Activated CD4-positive, alpha-beta memory T cell treated with anti-CD3 and anti-CD28 coated beads, Interleukin-2, amount 10 ng/mL, durations not matched to agents 7 days and 5 days (primary cell): Measurements from ENCODE around the gene RIMBP2. TPM values are rescaled to one million over a fixed set of nuclear protein-coding genes. Genes with fewer than 3 reads are reported as not detected.

Source experiments
- CTCF ChIA-PET: fragments of 350-600 bp; sonication (Branson Sonifier 250); formaldehyde crosslinking; loops from one replicate; lab custom pipeline; 2021; ENCODE audit warnings: antibody characterized with exemption, inconsistent platforms; lab: Charles Lee
- POLR2A ChIA-PET: fragments of 350-600 bp; sonication (Branson Sonifier 250); formaldehyde crosslinking; loops from one replicate; lab custom pipeline; 2021; ENCODE audit warnings: antibody characterized with exemption; lab: Charles Lee
- DNase-seq: peaks from one replicate; pipeline ENCODE4 v3.0.0-alpha.2; 2020
- H3K27ac Mint-ChIP-seq: one replicate; pipeline ENCODE4 v1.8.0; 2021; ENCODE audit warnings: mild to moderate bottlenecking, mixed read lengths
- H3K27me3 Mint-ChIP-seq: one replicate; pipeline ENCODE4 v1.8.0; 2021; ENCODE audit warnings: mixed read lengths
- H3K36me3 Mint-ChIP-seq: one replicate; pipeline ENCODE4 v1.8.0; 2021; ENCODE audit warnings: low read depth, mixed read lengths
- H3K4me1 Mint-ChIP-seq: one replicate; pipeline ENCODE4 v1.8.0; 2021; ENCODE audit warnings: mixed read lengths
- H3K4me3 Mint-ChIP-seq: one replicate; pipeline ENCODE4 v1.8.0; 2021; ENCODE audit warnings: mild to moderate bottlenecking, mixed read lengths
- H3K9me3 Mint-ChIP-seq: one replicate; pipeline ENCODE4 v1.8.0; 2021; ENCODE audit warnings: mixed read lengths
- total RNA-seq, 2 experiments: library from RNA; stranded (reverse); gene quantifications; one replicate each; pipeline ENCODE4 v1.2.3, GENCODE V29; 2021

Gene RIMBP2
- total RNA-seq, 2 experiments from 2014 or later = not detected

GRCh38 chr12:130461839-130462557 is 254.1 kb downstream of the RIMBP2 start:
- CTCF ChIA-PET = no interaction called here
- DNase-seq = no peak
- Mint-ChIP-seq H3K27ac (no peak overlapping the region), H3K27me3 (no peaks in the 10 kb centered on the region), H3K4me1 (no peaks in the 10 kb centered on the region), H3K9me3 (peaks cover 6% of the 10 kb centered on the region), H3K36me3 (no peaks in the 10 kb centered on the region), H3K4me3 (no peak overlapping the region)
- POLR2A ChIA-PET = no interaction called here

GRCh38 chr12:130461447-130461815 is 254.7 kb downstream of the RIMBP2 start:
- no peaks in the 10 kb centered on the region for H3K4me1 Mint-ChIP-seq
- no peak overlapping the region for H3K4me3 Mint-ChIP-seq
- peaks cover 5% of the 10 kb centered on the region for H3K9me3 Mint-ChIP-seq
- POLR2A ChIA-PET = no interaction called here
- no peaks in the 10 kb centered on the region for H3K36me3 Mint-ChIP-seq
- no peak for DNase-seq
- CTCF ChIA-PET = no interaction called here
- H3K27ac Mint-ChIP-seq = no peak overlapping the region
- no peaks in the 10 kb centered on the region for H3K27me3 Mint-ChIP-seq

- CTCF ChIA-PET = no interaction called here
- Mint-ChIP-seq H3K27me3 (no peaks in the 10 kb centered on the region), H3K36me3 (no peaks in the 10 kb centered on the region)
These were observed 255.3 kb downstream of the RIMBP2 start for GRCh38 chr12:130460611-130461446.

GRCh38 chr12:130459916-130460315 is 256.2 kb downstream of the RIMBP2 start:
- H3K27ac Mint-ChIP-seq = no peak overlapping the region
- DNase-seq = no peak
- no peak overlapping the region for H3K4me3 Mint-ChIP-seq
- no peaks in the 10 kb centered on the region for H3K36me3 Mint-ChIP-seq
- no peaks in the 10 kb centered on the region for H3K4me1 Mint-ChIP-seq
- H3K27me3 Mint-ChIP-seq = no peaks in the 10 kb centered on the region
- CTCF ChIA-PET = no interaction called here
- H3K9me3 Mint-ChIP-seq = peaks cover 2% of the 10 kb centered on the region
- POLR2A ChIA-PET = no interaction called here

More at GRCh38 chr12:130460611-130461446, 255.3 kb downstream of the RIMBP2 start:
- Mint-ChIP-seq H3K4me3 (no peak overlapping the region), H3K27ac (no peak overlapping the region), H3K9me3 (peaks cover 2% of the 10 kb centered on the region), H3K4me1 (no peaks in the 10 kb centered on the region)
- no peak for DNase-seq
- POLR2A ChIA-PET = no interaction called here

- Mint-ChIP-seq H3K4me3 (no peak overlapping the region), H3K27ac (no peak overlapping the region), H3K4me1 (no peaks in the 10 kb centered on the region), H3K9me3 (no peaks in the 10 kb centered on the region), H3K27me3 (no peaks in the 10 kb centered on the region), H3K36me3 (no peaks in the 10 kb centered on the region)
- ChIA-PET CTCF (no interaction called here), POLR2A (no interaction called here)
- DNase-seq = no peak
These were observed 257.8 kb downstream of the RIMBP2 start for GRCh38 chr12:130458341-130458740.

- no peaks in the 10 kb centered on the region for H3K4me1 Mint-ChIP-seq
- CTCF ChIA-PET = no interaction called here
- H3K4me3 Mint-ChIP-seq = no peak overlapping the region
- H3K36me3 Mint-ChIP-seq = no peaks in the 10 kb centered on the region
- H3K27me3 Mint-ChIP-seq = no peaks in the 10 kb centered on the region
- no peak overlapping the region for H3K27ac Mint-ChIP-seq
- DNase-seq = no peak
- POLR2A ChIA-PET = no interaction called here
- H3K9me3 Mint-ChIP-seq = no peaks in the 10 kb centered on the region
These were observed 258.9 kb downstream of the RIMBP2 start for GRCh38 chr12:130457215-130457614.

GRCh38 chr12:130456375-130457199 is 259.5 kb downstream of the RIMBP2 start:
- no peak for DNase-seq
- POLR2A ChIA-PET = no interaction called here
- no peak overlapping the region for H3K4me3 Mint-ChIP-seq
- H3K27me3 Mint-ChIP-seq = no peaks in the 10 kb centered on the region
- CTCF ChIA-PET = no interaction called here
- H3K36me3 Mint-ChIP-seq = no peaks in the 10 kb centered on the region
- H3K9me3 Mint-ChIP-seq = no peaks in the 10 kb centered on the region
- H3K4me1 Mint-ChIP-seq = no peaks in the 10 kb centered on the region
- H3K27ac Mint-ChIP-seq = no peak overlapping the region

- Mint-ChIP-seq H3K4me1 (no peaks in the 10 kb centered on the region), H3K36me3 (no peaks in the 10 kb centered on the region), H3K27ac (no peak overlapping the region), H3K4me3 (no peak overlapping the region), H3K9me3 (no peaks in the 10 kb centered on the region), H3K27me3 (no peaks in the 10 kb centered on the region)
- POLR2A ChIA-PET = no interaction called here
- no peak for DNase-seq
- CTCF ChIA-PET = no interaction called here
These were observed 260.9 kb downstream of the RIMBP2 start for GRCh38 chr12:130455161-130455560.

- DNase-seq = no peak
- no peaks in the 10 kb centered on the region for H3K36me3 Mint-ChIP-seq
- no peaks in the 10 kb centered on the region for H3K4me1 Mint-ChIP-seq
- ChIA-PET POLR2A (no interaction called here), CTCF (interaction anchor here (0.6 kb wide), 1 partner anchor 172 kb away, joined by 3 read pairs; no protein-coding TSS in a partner anchor)
- no peak overlapping the region for H3K27ac Mint-ChIP-seq
- H3K27me3 Mint-ChIP-seq = no peaks in the 10 kb centered on the region
- no peak overlapping the region for H3K4me3 Mint-ChIP-seq
- H3K9me3 Mint-ChIP-seq = no peaks in the 10 kb centered on the region
These were observed 261.8 kb downstream of the RIMBP2 start for GRCh38 chr12:130454296-130454695.

- no peaks in the 10 kb centered on the region for H3K36me3 Mint-ChIP-seq
- H3K4me3 Mint-ChIP-seq = no peak overlapping the region
- no peak overlapping the region for H3K27ac Mint-ChIP-seq
- H3K9me3 Mint-ChIP-seq = no peaks in the 10 kb centered on the region
- ChIA-PET POLR2A (no interaction called here), CTCF (no interaction called here)
- no peak for DNase-seq
- no peaks in the 10 kb centered on the region for H3K4me1 Mint-ChIP-seq
- no peaks in the 10 kb centered on the region for H3K27me3 Mint-ChIP-seq
These were observed 263.6 kb downstream of the RIMBP2 start for GRCh38 chr12:130452546-130452945.

GRCh38 chr12:130451001-130451930 is 264.8 kb downstream of the RIMBP2 start:
- no peaks in the 10 kb centered on the region for H3K4me1 Mint-ChIP-seq
- H3K4me3 Mint-ChIP-seq = no peak overlapping the region
- H3K9me3 Mint-ChIP-seq = peaks cover 3% of the 10 kb centered on the region
- ChIA-PET CTCF (no interaction called here), POLR2A (no interaction called here)
- no peaks in the 10 kb centered on the region for H3K36me3 Mint-ChIP-seq
- no peaks in the 10 kb centered on the region for H3K27me3 Mint-ChIP-seq
- no peak overlapping the region for H3K27ac Mint-ChIP-seq
- no peak for DNase-seq

- Mint-ChIP-seq H3K4me1 (no peaks in the 10 kb centered on the region), H3K36me3 (no peaks in the 10 kb centered on the region), H3K9me3 (peaks cover 3% of the 10 kb centered on the region), H3K27me3 (no peaks in the 10 kb centered on the region), H3K27ac (no peak overlapping the region), H3K4me3 (no peak overlapping the region)
- POLR2A ChIA-PET = no interaction called here
- no peak for DNase-seq
- CTCF ChIA-PET = no interaction called here
These were observed 266.8 kb downstream of the RIMBP2 start for GRCh38 chr12:130449291-130449690.
